NB4 (cell line): ENCODE results near the gene PRKG1.

Experiments
- CTCF ChIP-seq: IDR thresholded peaks from one replicate; pipeline ENCODE4 v1.5.1; 2012; ENCODE audit warnings: low read depth, low read length
- POLR2A ChIP-seq: IDR thresholded peaks from 2 replicates; pipeline ENCODE4 v1.6.1; 2011; ENCODE audit warnings: mild to moderate bottlenecking; ENCODE audit not compliant: insufficient read length; ENCODE audit errors: extremely low read depth

- TF ChIP-seq CTCF (no peak), POLR2A (no peak)
These were observed 414.6 kb downstream of the PRKG1 start for GRCh38 chr10:51488766-51489408.
